ENCODE data around the gene SCFD2. TPM values are rescaled to one million over a fixed set of nuclear protein-coding genes. Genes with fewer than 3 reads are reported as not detected.
A peak's percentile ranks its signal among the peaks of the same experiment; 100 is the strongest.

The SCFD2 gene
- total and polyA plus RNA-seq, 2 donors (not counting 3 experiments of a cell fraction or from before 2014, with no cell fraction given) = 12.3 to 22.8 TPM

GRCh38 chr4:53128706-53129357 lies 237.0 kb downstream of the SCFD2 start:
- ChIA-PET POLR2A (no interaction called here), CTCF (no interaction called here)
- Histone ChIP-seq H2AFZ (ENCODE audit: low read depth, low read length) (no peak overlapping the region), H4K20me1 (replicated peaks; ENCODE audit: control insufficient read depth, extremely low read depth, insufficient read depth, low read length) (no peaks in the 10 kb centered on the region), H3K36me3 (ENCODE audit: control insufficient read depth in 2 of 2, extremely low read depth in 1 of 2, insufficient read depth in 2 of 2, low read length in 2 of 2) (no peaks in the 10 kb centered on the region), H3K9me1 (replicated peaks; ENCODE audit: control insufficient read depth, extremely low read depth, insufficient read depth, low read length) (no peaks in the 10 kb centered on the region), H3K4me2 (ENCODE audit: insufficient read depth, low read length) (peak overlapping the region; percentile 1), H3K27me3 (ENCODE audit: control insufficient read depth in 2 of 2, insufficient read depth in 2 of 2, low read length in 2 of 2) (no peaks in the 10 kb centered on the region), H3K27ac (ENCODE audit: insufficient read depth, low read depth, low read length) (no peak overlapping the region), H3K79me2 (ENCODE audit: control insufficient read depth, insufficient read depth, low read length) (no peaks in the 10 kb centered on the region), H3K4me1 (ENCODE audit: control insufficient read depth, extremely low read depth, insufficient read depth, low read length) (peaks cover 10% of the 10 kb centered on the region), H3K4me3 (replicated peaks in 1 of 3; ENCODE audit: insufficient read depth in 1 of 3, low read depth in 1 of 3, low read length in 3 of 3) (no peak overlapping the region), H3K9me3 (replicated peaks; ENCODE audit: control insufficient read depth, insufficient read depth, low read length) (no peaks in the 10 kb centered on the region), H3K9ac (replicated peaks; ENCODE audit: extremely low read depth, insufficient read depth, low read length) (no peak overlapping the region)
- dilution Hi-C loops (cut with MboI; ENCODE audit: extremely low pct_ligation_motif_present, low sequenced_read_pairs) (no loop called here), intact Hi-C loops (cut with micrococcal nuclease) (loop anchor here (2.0 kb wide), 1 partner anchor 28 kb away; no protein-coding TSS in a partner anchor)
- FAIRE-seq (peak; percentile 69), DNase-seq (ENCODE audit: low read depth, low spot score) (peak; percentile 86)
- no peak for TF ChIP-seq POLR2AphosphoS5 (IDR thresholded peaks at IDR 0.05; ENCODE audit: insufficient read depth, low read depth, low read length)
- TF ChIP-seq MYC (IDR thresholded peaks at IDR 0.05; ENCODE audit: low read depth, low read length) = no peak
- TF ChIP-seq JUN (IDR thresholded peaks at IDR 0.05; ENCODE audit: borderline replicate concordance, insufficient read depth, insufficient read length, low read depth) = no peak
- no peak for TF ChIP-seq MAX (IDR thresholded peaks at IDR 0.05; ENCODE audit: insufficient read depth, insufficient read length)
- TF ChIP-seq POLR2A (IDR thresholded peaks at IDR 0.05; ENCODE audit: low read depth, low read length) = no peak
- no peak for TF ChIP-seq EZH2 (IDR thresholded peaks at IDR 0.05; ENCODE audit: borderline replicate concordance, low read depth, low read length, severe bottlenecking)
- TF ChIP-seq FOS (IDR thresholded peaks at IDR 0.05; ENCODE audit: borderline replicate concordance, insufficient read depth, low read length) = no peak
- no peak for TF ChIP-seq GATA2 (IDR thresholded peaks at IDR 0.05; ENCODE audit: insufficient read depth, insufficient read length, low read depth, low read length)
- TF ChIP-seq CTCF (IDR thresholded peaks at IDR 0.05; ENCODE audit: extremely low read depth in 1 of 2, insufficient read depth in 1 of 2, low read depth in 1 of 2, low read length in 2 of 2) = no peak
- BruUV-seq (replicated peaks) = no TSS peak
